GM18520 (cell line): ENCODE data around the gene TBC1D2B.

Experiments
- ATAC-seq: cut with Tn5 transposase; IDR thresholded peaks from one replicate; pipeline ENCODE4 v1.9.1; 2021; ENCODE audit not compliant: unreplicated experiment

The TBC1D2B gene

DNA sequence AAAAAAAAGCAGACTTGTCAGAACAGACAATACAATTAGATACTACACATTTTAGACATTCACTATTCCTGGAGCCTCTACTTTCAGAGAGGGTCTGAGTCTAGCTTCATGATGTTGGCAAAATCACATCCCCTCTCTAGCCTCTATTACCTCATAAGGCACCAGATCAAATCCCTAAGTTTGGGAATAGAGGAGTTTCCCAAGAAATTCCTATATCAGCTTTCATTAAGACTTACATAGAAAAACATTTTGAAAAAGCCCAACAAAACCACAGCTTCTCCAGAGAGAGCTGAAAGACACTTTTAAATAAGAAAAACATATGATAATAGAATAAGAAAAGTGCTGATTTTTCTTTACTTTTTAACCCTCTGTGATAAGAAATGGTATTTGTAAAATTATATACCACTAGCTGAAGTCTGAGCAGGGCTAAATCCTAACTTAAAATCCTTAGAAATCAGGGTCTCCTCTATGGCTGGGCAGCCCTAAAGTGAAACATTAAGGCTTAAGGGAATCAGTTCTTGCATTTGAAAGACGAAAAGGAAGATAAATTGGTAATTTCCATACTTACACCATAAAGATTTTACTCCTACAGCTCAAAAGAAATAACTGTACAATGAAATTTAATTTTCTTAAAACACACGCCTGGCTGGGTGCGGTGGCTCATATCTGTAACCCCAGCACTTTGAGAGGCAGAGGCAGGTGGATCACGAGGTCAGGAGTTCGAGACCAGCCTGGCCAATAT is 4.3 kb downstream of the TBC1D2B start:
- ATAC-seq, result no peak

DNA sequence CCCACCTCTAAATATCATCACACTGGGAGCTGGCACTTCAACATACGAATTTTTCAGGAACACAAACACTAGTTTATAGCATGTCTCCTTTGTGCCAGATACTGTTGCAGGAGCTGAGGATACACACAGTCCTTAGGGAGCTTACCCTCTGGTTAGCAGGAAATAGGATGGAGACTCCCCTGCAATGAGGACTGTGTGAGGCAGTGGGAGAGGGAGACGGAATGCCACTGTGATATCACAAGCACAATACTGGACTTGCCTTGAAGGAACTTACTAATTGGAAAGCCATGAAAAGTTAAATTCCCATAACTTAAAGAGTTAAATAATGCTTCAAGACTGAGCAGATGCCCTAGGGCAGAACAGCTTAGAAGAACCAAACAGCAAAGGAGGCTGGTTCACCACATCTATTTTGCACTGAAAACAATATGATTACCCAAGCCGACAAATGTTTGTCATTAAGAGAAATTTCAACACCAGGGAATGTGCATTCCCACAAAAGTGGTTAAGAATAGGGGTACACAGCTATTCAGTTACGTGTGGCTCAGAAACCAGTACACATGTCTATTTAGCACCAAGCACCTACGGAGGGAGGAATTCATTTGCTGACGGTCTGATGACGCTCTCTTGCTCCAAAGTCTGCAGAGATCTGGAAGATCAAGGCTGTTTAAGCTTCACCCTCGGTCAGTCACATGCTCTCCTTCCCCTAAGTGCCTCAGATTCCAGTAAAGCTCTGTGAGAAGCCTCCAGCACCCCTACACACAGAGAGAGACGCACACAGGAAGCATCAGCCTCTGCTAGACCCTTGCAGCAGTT is 5.2 kb downstream of the TBC1D2B start:
- ATAC-seq, result no peak

GRCh38 chr15:78071383-78071782 is 6.1 kb downstream of the TBC1D2B start:
- no peak for ATAC-seq

DNA sequence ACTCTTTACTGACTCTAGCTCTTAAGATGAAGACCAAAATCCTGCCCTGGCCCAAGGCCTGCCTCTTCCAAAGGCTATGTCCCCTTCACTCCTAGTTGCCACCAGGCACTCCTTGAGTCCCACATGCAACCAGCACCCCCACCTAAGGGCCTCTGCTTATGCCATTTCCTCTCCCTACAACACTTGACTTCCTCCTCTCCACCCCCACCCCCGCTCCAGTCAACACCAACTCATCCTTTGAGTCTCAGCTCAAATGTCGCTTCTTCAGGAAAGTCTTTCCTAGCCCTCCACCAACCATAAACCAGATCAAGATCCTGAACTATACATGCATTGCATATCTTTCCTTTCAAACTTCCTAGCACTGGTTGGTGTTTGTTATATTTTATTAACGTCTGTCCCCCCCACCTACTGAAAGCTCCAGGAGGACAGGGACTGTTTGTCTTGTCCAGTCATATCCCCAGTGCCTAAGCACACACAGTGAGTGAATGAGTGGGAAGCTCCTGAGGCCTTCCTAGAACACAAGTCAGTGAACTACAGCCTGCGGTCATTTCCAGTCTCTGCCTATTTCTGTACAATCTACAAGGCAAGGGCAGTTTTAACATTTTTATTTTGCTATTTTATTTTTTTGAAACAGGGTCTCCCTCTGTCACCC is 7.3 kb downstream of the TBC1D2B start:
- no peak for ATAC-seq

DNA sequence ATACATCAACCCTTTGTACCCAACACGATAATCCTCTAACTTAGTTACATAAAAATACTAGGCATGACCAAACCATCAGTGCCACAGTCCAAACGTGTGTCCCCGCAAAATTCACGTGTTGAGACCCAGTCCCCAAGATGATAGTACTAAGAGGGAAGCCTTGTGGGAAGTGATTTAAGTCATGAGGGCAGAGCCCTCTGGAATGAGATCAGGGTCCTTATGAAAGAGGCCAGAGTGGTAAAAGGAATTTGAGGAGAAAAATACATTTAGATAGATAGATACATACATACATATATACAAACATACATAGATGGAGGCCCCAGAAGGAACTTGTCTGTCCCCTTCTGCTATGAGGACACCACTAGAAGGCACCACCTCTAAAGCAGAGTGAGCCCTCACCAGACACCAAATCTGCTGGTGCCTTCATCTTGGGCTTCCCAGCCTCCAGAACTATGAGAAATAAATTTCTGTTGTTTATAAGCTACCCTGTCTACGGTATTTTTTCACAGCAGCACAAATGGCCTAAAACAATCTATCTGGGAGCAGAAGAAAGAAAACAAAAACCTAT is 8.0 kb downstream of the TBC1D2B start:
- ATAC-seq, result no peak

DNA sequence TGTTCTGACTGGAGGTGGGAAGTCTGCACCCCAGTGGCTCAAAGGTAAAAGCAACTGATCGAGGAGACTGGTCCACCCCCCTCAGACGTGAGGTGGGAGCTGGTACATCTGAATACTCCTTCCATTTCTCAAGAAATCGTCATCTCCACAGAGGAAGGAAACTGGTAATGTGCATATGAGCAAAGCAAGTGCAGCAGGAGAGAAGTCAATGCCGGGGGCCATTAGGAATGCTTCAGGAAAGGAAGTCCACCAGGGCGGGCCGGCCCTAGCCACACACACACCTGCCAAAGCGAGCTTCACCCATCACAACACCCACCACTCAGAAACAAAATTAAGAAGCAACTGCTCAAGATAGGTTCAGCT is 8.5 kb downstream of the TBC1D2B start:
- no peak for ATAC-seq

DNA sequence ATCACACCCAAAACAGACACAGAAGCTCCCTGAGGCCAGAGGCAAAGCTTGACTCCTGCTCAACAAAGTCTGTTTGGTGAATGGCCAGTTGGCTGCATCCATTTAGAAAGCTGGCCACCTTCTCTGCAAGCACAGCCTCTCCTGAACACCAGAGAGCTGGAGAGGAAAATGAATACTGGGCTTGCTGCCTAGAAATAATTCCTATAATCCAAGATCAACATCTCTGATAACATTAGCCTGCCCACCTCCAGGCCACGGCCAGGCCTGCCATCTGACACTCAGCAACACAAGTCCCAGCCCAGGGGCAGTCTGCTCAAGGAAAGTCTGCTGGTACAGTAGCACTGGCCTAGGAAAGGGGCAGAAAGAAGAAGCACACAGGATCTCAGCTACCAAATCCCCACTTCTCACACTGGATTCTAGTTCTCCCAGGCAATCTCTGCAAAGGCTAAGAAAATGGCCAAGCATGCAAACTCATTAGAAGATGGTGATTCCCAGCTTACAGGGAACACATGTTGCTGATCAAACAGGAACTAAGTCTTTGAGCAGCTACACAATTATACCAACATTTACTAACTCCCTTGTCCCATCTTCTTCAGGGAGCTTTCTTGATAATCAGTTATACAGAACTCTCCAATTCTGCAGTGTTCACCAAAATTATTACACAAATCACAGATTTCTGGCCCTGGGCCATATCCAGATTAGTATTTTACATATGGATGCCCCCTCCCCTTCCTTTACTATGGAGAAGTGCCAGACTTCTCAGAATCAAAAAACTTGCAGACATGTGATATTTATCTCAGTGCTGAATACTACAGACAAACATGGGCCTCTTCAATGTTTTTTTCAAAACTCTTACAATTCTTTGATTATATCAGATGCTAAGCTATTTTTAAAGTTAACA is 9.9 kb downstream of the TBC1D2B start:
- ATAC-seq, result no peak

DNA sequence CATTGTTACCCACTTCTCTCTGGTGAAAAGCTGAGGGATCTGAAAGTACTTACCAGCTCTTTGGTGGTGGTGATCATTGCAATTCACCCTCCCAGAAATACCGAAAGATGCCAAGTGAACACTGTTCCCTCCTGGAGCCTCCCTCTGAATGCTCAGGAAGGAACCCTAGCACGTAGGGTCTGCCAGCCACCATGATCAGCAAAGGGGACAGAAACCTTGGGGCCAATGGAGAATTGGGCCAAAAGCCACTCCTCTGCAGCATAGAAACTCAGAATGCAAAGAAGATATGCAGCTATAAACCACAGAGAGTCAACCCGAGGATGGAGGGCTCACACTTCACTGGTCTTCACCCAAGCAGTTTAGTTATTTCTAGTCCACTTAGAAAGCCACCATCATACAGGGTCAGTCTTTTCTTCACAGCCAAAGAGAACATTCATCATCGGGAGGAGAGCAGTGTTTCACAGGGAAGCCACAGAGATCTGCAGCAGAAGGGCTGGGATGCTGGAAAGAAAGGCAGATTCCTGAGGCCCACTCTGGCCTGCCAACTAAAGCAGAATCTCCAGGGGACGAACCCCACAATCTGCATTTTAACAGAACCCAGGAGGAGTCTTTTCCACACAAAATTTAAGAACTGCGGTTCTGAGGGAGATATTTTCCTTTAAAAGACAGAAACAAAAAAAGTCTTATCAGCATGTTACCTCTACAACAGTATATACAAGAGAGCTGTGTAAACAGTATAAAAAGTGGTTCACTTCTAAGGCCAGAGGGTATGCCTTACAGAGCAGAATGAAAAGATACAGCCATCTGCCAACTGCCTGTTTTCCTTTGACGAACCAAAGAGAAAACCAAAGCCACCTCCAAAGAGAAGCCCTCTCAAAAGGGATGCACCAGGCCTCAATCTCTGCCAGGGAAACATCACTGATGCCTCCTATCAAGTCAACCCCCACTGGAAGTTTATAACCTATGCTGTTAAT is 11.3 kb downstream of the TBC1D2B start:
- ATAC-seq, result no peak

GRCh38 chr15:78065284-78065872 is 12.1 kb downstream of the TBC1D2B start:
- ATAC-seq, result no peak

GRCh38 chr15:78064544-78064943 is 13.0 kb downstream of the TBC1D2B start:
- ATAC-seq, result no peak

DNA sequence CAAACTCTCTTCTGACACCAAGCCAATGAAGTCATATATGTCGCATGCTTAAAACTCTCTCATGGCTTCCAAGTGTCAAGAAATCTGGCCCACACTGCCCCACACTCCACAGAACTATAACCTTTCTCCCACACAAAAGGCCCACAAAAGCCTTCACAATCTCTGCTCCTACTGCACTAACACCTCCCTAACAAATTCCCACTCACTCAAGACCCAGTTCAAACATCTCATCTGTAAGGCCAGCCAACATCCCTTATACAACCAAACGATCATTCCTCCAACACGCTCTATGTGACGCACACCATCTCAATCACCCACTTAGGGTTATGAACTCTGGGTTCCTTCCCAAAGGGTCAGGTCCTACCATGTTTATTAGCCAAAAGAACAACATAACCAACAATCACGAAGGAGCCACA is 13.5 kb downstream of the TBC1D2B start:
- no peak for ATAC-seq

DNA sequence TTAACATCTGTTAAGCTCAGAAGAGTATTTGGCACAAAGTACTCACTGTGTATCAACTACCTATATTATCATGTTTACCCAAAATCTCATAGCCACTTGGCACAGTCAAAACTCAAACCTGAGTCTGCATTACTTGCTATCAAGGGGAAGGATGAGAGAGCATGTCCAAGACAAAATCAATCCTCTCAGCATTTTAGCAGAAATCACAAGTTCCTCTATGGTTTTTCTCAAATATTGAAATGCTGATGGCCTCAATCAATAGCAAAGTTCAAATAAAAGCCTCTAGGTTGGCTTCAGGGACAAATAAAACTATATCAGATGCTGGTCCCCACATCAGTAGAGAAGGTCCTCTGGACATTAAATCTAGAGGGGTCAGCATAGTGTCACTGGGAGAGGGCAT is 14.3 kb downstream of the TBC1D2B start:
- ATAC-seq, result no peak

GRCh38 chr15:78061963-78062427 is 15.5 kb downstream of the TBC1D2B start:
- no peak for ATAC-seq

DNA sequence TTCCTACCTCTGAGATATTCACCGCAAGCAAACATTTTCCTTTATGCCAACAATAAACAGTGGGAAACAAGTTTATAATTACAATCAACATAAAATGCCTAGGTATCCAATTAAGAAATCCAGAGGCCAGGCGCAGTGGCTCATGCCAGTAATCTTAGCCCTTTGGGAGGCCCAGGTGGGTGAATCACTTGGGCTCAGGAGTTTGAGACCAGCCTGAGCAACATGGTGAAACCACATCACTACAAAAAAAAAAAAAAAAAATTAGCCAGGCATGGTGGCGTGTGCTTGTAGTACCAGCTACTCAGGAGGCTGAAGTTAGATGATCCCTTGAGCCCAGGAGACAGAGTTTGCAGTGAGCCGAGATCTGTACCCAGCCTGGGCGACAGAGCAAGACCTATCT is 17.3 kb downstream of the TBC1D2B start:
- no peak for ATAC-seq

DNA sequence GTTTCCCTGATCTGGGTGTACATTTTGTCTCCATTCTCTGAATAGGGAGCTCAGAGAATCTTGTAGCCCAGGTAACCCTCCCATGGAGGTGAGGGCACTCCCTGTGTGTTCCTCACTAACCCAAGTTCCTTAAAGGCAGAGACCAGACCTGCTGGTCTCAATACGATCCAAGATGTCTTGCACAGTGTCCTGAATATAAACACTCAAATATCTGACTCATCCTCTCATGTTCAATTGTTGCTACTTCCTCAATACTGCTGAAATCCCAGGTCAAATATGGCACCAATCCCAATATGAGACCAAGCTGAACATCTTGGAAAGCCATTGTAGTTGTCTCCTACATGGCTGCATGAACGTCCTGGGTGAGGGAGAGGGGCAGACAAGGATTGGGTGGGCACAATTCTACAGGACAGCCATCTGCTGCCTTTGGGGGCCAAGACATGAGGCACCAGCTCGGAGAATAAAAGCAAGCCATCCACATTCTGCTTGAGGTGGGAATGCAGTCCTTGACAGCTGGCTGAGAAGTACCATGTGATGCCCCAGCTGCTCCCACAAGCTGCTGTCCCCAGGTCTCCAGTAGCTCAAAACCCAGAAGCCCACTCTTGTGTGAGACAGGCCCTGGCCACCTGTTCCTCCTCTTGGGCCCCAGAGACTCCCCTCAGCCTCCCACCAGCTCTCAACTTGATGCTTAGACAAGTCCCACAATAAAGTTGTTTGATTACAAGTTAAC is 18.2 kb downstream of the TBC1D2B start:
- ATAC-seq, result no peak

DNA sequence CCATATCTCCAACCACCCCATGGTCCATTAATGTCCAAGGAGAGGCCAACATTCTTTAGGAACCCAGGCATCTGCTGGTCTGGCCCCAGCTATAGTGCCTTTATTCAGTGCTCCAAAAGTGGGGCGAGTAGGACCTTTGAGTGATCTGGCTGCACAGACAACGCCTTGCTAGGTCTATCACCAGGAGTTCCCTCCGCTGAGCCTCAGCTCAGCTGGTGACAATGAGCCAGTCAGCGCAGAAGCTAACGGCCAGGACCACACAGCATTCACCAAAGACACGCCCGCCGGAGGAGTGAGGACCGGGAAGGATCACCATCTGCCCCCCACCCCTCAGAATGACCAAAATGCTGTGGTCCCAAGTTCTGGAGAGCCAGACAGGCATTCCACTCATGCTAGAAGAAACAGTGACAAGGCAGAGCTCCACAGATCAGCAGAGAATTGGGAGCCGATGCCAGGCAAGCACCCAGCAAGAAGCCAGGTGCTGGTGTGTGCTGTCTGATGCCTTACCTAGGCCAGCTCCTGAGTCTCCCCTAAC is 19.0 kb downstream of the TBC1D2B start:
- ATAC-seq, result no peak

- ATAC-seq, result no peak
These were observed 19.7 kb downstream of the TBC1D2B start for GRCh38 chr15:78057803-78058202.

DNA sequence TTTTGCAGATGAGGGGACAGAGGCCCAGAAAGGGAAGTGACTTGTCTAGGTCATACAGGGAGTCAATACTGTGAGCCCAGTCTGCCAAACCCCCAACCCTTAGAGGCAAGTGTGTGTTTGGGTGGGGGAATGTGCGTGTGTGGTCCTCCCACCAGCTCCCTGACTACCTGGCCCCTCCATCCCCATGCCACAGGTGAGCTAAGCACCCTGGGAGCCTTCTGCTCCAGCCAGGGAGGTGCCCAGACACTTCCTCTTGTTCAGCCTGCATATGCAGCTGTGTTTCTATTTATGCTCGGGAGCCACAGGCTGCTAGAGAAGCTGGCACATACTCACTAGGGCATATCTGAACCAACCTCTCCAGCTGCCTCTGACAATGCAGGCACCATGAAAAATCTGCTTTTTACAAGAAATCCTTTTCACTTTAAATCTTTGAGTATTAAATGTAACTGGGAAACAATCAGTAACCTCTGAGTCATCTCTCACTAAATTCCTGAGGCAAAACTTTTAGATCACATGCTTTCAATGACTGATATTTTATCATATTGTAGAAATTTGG is 20.7 kb downstream of the TBC1D2B start:
- no peak for ATAC-seq
